ENCODE data around the gene OR51B4.
"Not testable (repeated sequence)": the region's sequence is repeated elsewhere in the genome, so short reads cannot be mapped to it uniquely, and the experiment has no call there.

OR51B4 gene

DNA sequence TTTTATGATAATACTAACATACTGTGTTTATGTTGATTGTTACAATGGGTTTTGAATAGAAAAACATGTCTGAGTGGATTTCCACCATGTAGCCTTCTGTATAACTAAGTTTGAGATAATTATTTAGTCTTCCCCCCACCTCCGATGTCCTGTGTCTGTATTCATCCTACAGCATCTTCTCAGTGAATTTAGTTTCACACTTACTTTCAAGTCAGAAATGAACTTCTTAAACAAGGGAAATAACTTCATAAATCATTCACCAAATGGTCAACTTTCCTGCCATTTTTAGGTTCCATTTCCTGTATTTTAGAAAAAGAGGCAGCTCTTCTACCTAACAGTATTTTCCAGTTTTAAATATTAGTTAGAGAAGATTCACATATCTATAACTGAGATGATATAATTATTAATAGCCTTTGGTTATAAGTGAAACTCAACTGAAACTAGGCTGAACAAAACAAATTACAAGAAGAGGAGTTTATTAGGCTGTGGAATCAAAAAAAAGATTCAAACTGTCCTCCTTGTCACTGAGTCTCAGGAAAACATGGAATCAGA lies 38.1 kb upstream of the OR51B4 start:
- TF ChIP-seq, protein P1, sequence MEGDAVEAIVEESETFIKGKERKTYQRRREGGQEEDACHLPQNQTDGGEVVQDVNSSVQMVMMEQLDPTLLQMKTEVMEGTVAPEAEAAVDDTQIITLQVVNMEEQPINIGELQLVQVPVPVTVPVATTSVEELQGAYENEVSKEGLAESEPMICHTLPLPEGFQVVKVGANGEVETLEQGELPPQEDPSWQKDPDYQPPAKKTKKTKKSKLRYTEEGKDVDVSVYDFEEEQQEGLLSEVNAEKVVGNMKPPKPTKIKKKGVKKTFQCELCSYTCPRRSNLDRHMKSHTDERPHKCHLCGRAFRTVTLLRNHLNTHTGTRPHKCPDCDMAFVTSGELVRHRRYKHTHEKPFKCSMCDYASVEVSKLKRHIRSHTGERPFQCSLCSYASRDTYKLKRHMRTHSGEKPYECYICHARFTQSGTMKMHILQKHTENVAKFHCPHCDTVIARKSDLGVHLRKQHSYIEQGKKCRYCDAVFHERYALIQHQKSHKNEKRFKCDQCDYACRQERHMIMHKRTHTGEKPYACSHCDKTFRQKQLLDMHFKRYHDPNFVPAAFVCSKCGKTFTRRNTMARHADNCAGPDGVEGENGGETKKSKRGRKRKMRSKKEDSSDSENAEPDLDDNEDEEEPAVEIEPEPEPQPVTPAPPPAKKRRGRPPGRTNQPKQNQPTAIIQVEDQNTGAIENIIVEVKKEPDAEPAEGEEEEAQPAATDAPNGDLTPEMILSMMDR (IDR thresholded peaks at IDR 0.05; ENCODE audit: low read depth, low read length, missing control alignments), result no peak
- no peak overlapping the region for H3K4me3 ChIP-seq (replicated peaks; ENCODE audit: low read depth, low read length)
- DNase-seq (ENCODE audit: extremely low read depth, low read depth), result no peak

DNA sequence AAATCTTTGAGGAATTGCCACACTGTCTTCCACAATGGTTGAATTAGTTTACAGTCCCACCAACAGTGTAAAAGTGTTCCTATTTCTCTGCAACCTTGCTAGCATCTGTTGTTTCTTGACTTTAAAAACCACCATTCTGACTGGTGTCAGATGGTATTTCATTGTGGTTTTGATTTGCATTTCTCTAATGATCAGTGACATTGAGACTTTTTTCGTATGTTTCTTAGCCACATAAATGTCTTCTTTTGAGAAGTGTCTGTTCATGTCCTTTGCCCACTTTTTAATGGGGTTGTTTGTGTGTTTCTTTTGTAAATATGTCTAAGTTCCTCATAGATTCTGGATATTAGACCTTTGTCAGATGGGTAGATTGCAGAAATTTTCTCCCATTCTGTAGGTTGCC lies 35.5 kb upstream of the OR51B4 start:
- H3K4me3 ChIP-seq (replicated peaks; ENCODE audit: low read depth, low read length); DNase-seq (ENCODE audit: extremely low read depth, low read depth): not testable (repeated sequence)

DNA sequence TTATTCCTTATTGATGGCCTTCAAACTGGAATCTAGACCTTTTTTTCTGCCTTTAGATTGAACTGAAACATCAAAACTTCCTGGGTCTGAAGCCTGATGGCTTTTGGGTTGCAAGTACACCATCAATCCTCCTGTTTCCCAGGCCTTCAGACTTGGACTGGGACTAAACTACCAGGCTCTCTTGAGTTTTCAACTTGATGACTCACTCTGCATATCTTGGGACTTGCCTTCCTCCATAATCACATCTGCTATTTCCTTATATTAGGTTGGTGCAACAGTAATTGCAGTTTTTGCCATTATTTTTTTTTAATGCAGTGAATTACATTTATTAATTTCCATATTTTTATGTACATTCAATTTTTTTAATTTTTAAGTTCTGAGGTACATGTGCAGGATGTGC lies 34.6 kb upstream of the OR51B4 start:
- DNase-seq (ENCODE audit: extremely low read depth, low read depth), result no peak
- no peak overlapping the region for H3K4me3 ChIP-seq (replicated peaks; ENCODE audit: low read depth, low read length)
- TF ChIP-seq, protein P1 (IDR thresholded peaks at IDR 0.05; ENCODE audit: low read depth, low read length, missing control alignments), result no peak

DNA sequence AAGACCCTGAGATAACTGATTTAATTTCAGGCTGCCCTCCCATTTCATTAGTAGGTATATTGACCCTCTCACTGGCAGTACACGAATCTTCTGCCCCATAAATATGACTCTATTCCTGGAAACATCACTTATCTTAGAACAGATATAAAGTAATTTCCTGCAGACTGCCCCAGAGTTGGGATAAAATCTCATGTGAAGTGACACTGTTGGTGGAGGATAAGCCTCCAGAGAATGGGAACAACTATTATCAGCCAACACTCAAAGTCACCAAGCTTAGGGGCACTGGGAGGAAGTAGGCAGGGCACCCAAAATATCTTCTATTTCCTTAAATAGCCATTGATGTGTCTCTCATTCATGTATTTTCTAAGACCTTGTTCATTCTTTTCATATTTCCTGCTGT lies 33.4 kb upstream of the OR51B4 start:
- no peak overlapping the region for H3K4me3 ChIP-seq (replicated peaks; ENCODE audit: low read depth, low read length)
- DNase-seq (ENCODE audit: extremely low read depth, low read depth), result no peak
- TF ChIP-seq, protein P1 (IDR thresholded peaks at IDR 0.05; ENCODE audit: low read depth, low read length, missing control alignments), result no peak

DNA sequence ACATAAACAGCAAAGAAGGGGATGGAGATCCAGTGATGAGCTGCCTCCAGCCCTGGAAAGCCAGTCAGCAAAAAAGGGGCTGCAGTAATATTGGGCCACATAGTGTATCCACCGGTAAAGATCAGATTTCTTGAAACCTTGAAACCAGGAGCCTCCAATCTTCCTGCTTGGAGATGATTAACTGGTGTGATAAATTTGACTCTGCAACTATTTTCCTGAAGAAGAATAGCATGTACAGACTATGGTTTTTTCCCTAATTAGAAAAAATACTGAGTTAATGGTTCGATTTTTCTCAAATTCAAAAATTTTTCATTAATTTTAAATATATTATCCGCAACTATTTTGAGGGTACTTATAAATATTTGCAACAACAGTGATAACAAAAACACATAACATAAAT lies 22.5 kb upstream of the OR51B4 start, which contains the start of gene OR51B2:
Gene OR51B2 (minus strand): TSS at position 101 of the 400 bp plus-strand sequence. CDS start 0 bp downstream, at position 101.
- TF ChIP-seq, protein P1 (IDR thresholded peaks at IDR 0.05; ENCODE audit: low read depth, low read length, missing control alignments), result no peak
- no peak for DNase-seq (ENCODE audit: extremely low read depth, low read depth)
- no peak within 1 kb of the TSS for H3K4me3 ChIP-seq (replicated peaks; ENCODE audit: low read depth, low read length)

DNA sequence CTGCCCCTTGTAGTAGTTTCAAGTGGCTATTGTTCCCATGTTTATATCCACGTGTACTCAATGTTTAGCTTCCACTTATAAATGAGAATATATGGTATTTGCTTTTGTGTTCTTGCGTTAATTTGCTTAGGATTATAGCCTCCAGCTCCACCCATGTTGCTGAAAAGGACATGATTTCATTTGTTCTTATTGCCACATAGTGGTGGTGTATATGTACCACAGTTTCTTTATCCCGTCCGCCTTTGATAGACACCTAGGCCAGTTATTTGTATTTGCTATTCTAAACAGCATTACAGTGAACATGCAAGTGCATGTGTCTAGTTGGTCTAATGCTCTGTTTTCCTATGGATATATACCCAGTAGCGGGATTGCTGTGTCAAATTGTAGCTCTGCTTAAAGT lies 15.5 kb upstream of the OR51B4 start:
- no peak for DNase-seq (ENCODE audit: extremely low read depth, low read depth)
- TF ChIP-seq, protein P1 (IDR thresholded peaks at IDR 0.05; ENCODE audit: low read depth, low read length, missing control alignments), result no peak
- no peak overlapping the region for H3K4me3 ChIP-seq (replicated peaks; ENCODE audit: low read depth, low read length)

DNA sequence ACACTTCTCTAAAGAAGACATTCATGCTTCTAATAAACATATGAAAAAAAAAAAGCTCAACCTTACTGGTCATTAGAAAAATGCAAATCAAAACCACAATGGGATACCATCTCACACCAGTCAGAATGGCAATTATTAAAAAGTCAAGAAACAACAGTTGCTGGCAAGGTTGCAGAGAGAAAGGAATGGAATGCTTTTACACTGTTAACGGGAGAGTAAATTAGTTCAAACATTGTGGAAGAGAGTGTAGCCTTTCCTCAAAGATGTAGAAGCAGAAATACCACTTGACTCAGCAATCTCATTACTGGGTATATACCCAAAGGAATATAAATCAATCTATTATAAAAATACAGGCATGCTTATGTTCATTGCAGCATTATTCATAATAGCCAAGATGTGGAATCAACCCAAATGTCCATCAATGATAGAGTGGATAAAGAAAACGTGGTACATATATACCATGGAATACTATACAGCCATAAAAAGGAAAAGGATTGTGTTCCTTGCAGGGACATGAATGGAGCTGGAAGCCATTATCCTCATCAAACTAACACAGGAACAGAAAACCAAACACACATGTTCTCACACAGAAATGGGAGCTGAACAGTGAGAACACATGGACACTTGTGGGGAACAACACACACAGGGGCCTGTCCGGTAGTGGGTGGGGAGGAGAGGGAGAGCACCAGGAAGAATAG lies 11.7 kb upstream of the OR51B4 start:
- DNase-seq (ENCODE audit: extremely low read depth, low read depth); H3K4me3 ChIP-seq (replicated peaks; ENCODE audit: low read depth, low read length): not testable (repeated sequence)

DNA sequence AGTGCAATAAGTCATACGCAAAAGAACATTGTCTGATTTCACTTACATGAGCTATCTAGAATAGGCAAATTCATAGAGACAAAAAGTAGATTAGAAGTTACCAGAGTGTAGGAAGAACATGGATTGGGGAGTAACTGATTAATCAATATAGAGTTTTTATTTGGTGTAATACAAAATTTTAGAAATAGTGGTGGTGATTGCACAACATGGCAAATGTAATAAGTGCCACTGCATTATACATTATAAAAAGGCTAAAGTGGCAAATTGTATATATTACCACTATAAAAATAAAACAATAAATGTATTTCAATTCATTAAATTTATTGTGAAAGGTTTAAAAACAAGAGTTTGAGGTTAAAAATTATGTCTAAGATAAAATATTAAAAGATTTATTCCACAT lies 8.7 kb upstream of the OR51B4 start:
- H3K4me3 ChIP-seq (replicated peaks; ENCODE audit: low read depth, low read length), result no peak overlapping the region
- no peak for DNase-seq (ENCODE audit: extremely low read depth, low read depth)
- TF ChIP-seq, protein P1 (IDR thresholded peaks at IDR 0.05; ENCODE audit: low read depth, low read length, missing control alignments), result no peak

Data from HFF-Myc (cell line).